AG09309 (cell line): ENCODE measurements around the gene CBX4.
A peak's percentile ranks its signal among the peaks of the same experiment; 100 is the strongest.

Experiments used
- DNase-seq: peaks from one replicate; pipeline ENCODE4 v3.0.0-alpha.2; 2010; ENCODE audit warnings: low read depth
- H3K4me3 ChIP-seq: 2 replicates; pipeline ENCODE4 v1.5.1; 2011; ENCODE audit warnings: mild to moderate bottlenecking, low read depth, low read length, moderate library complexity; ENCODE audit not compliant: control insufficient read depth
- TF ChIP-seq, protein P1 (sequence below): IDR thresholded peaks from 2 replicates; pipeline ENCODE4 v1.5.1; 2011; ENCODE audit warnings: mild to moderate bottlenecking, low read depth, low read length, inconsistent platforms; ENCODE audit not compliant: insufficient read depth, control insufficient read depth; ENCODE audit errors: missing control alignments

Gene CBX4

DNA sequence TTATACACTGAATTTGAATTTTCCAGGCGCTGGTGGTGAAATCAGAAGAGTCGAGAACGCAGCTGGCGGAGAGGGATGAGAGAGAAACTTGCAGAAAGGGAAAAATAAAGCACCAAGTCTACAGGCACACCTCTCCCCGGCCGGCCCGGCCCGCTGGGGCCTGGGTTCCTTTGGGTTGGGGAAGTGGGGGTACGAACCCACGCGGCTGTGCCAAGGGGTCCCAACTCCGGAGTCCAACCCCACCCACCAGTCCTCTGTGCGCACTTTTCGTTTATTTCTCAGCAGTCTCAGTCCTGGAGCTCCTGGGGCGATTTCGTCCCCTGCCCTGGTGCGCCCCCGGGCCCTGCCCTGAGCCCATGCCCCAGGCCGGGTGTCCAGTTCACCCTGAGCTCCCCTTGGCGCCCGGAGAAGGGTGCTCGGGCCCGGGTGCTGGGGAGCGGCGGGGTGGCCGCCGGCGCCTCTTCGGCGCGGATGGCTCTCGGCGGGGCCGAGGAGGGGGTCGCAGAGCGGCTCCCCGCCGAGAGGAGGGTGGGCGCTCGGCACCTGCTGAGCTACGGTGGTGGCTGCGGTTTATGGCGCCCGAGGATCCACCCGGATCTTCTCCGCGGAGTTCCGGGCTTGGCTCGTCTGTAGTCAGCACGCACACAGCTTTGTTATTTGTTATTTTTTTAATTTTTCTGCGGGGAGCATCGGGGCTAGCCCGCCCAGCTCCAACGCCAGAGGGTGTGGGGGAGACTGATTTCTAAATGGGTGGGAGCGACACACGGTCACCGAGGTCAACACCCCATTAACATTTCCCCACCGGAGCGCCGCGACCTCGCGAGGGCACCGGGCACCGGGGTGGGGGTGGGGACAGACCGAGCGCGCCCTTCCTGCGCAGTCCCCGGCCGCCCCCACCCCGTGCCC, 26.6 kb downstream of the CBX4 start:
- H3K4me3 ChIP-seq = peak overlapping the region; percentile 22
- TF ChIP-seq, protein P1, sequence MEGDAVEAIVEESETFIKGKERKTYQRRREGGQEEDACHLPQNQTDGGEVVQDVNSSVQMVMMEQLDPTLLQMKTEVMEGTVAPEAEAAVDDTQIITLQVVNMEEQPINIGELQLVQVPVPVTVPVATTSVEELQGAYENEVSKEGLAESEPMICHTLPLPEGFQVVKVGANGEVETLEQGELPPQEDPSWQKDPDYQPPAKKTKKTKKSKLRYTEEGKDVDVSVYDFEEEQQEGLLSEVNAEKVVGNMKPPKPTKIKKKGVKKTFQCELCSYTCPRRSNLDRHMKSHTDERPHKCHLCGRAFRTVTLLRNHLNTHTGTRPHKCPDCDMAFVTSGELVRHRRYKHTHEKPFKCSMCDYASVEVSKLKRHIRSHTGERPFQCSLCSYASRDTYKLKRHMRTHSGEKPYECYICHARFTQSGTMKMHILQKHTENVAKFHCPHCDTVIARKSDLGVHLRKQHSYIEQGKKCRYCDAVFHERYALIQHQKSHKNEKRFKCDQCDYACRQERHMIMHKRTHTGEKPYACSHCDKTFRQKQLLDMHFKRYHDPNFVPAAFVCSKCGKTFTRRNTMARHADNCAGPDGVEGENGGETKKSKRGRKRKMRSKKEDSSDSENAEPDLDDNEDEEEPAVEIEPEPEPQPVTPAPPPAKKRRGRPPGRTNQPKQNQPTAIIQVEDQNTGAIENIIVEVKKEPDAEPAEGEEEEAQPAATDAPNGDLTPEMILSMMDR = no peak
- no peak for DNase-seq

DNA sequence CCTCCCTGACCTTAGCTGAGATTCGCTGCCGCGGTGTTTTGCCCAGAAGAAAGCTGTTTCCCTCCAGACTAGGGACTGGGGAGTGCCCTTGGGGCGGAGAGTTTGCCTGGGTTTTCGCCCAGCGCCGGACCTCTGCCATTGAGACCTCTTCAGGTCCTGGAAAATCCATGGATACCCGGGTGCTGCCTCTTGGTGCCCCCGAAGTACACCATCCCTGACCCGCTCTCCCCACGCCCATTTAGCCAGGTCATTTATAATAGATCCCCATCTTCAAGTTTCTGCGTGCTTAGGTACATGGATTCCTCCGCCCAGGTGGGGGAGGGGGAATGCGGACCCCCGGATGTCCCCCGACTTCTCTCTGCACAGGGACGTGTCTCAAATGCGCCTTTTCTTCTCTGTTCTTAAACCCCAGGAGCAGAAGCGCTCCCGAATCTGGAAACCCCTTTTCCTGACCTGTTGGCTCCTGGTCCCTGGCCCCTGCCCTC, 27.3 kb downstream of the CBX4 start:
- no peak for DNase-seq
- TF ChIP-seq, protein P1 = no peak
- no peak overlapping the region for H3K4me3 ChIP-seq

DNA sequence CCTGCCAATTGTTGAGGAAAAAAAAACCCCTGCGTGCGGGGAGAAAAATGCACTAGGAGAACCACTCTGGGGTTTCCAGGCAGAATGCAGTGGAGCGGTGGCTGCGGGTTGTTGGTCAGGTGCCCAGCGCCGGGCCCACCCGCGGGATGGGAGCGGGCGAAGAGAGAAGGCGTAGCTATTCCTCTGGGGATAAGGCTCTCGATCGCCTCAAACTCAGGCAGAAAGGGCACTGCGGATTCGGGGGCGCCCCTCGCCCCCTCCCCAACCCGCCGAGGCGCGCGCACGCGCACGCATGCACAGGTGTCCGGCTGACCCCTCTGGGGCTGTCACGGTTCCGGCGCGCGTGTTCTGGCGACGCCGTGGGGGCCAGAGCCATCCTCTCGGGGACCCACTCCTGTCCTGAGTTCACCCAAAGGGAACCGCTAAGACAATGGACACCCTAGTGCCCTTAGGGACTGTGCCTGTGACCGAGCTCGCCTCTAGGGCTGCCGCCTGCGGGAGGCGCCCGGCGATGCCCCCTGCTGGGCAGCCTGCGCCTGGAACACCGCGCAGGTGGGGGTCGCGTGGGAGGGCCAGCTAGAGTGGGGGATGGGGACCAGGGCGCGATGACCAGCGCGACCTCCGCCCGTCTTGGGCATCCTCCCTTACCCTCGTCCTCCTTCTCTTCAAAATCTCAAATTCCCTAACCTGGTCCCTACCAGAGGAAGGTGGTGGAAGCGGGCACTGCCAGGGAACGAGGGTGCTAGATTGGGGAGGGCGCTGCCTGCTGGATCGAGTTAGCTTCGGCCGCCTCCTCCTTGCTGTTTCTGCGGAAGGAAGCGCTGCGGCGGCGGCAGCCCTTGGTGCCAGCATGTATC, 28.0 kb downstream of the CBX4 start:
- TF ChIP-seq, protein P1 = peak; percentile 47
- DNase-seq = no peak
- no peak overlapping the region for H3K4me3 ChIP-seq

DNA sequence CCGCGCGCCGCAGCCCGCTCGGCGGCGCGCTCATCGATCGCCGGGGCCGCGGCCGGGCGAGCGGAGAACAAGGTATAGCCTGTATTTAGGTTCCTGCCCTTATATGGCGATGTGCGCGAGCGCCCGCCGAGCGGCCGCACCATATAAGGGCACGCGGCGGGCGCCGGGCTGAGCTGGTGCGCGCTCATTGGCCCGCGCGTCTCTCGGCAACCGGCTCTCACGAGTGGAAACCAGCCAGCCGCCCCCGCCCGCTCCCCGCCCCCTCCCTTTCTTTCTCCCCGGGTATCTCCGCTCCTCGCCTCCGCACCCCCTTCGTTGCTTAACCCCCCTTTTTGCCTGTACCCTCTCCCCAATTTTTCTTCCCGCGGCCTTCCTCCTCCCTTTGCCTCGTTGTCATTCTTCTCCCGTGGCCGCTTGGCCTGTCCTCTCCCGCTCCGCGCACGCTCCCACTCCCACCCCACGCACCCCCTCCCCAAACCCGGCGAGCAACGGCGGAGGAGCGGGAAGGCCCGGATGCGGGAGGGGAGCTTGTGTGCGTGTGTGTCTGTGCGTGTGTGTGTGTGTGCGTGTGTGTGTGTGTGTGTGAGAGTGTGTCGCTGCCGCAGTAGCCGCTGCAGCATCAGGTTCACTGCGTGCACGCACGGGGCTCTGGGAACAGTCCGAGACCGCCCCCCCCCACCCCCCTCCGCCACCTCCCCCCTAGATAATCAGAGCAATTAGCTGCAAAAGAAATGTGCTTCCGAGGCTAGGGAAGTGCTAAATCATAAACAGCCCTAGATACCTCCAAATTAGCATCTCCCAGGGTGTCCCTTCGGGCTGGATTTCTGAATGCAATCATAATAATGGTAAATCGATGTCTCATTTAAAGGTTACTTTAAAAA, 28.9 kb downstream of the CBX4 start:
- TF ChIP-seq, protein P1 = no peak
- no peak overlapping the region for H3K4me3 ChIP-seq
- no peak for DNase-seq

DNA sequence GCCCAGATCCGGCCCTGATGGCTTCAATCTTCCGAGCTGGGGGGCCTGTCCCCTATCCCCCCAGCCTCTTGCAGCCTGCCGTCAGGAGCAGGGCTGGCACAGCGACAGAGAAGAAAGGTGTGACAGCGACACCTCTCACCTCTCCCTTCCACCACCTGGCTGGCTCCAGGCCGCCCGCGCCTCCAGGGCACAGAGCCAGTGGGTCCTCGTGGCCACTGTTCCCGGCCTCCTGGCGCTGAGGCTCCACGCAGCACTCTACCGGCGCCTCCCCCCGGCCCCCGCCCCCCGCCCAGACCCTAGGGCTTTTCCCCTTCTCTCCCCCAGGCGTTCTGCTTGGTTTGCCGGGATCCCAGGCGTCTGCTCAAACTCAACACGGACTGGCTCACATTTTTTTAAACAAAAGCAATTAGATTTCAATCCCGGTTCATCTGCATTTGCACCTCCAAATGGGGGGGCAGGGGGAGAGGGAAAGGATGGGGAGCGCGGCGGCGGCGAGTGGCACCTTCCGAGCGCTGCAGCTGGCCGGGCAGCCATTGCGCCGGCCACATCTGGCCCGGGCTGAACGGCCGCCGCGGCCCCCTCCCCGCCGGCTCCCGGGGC, 29.6 kb downstream of the CBX4 start:
- H3K4me3 ChIP-seq = no peak overlapping the region
- no peak for DNase-seq
- TF ChIP-seq, protein P1 = no peak
